H9 (cell line): ENCODE data around the gene SLC23A3. TPM values are rescaled to one million over a fixed set of nuclear protein-coding genes. Genes with fewer than 3 reads are reported as not detected.

Source experiments
- DNase-seq: peaks from one replicate; pipeline ENCODE4 v3.0.0-alpha.2; 2017
- H2AFZ ChIP-seq: one replicate; pipeline ENCODE4 v1.6.1; 2013; ENCODE audit warnings: mild to moderate bottlenecking, low read length, control low read depth, moderate library complexity
- H2AK5ac ChIP-seq: 2 replicates; pipeline ENCODE4 v1.6.1; 2013; ENCODE audit warnings: low read length, control low read depth, mixed read lengths; ENCODE audit not compliant: insufficient read length
- H2BK120ac ChIP-seq: one replicate; pipeline ENCODE4 v1.6.1; 2013; ENCODE audit warnings: low read depth, mild to moderate bottlenecking, low read length, control low read depth, inconsistent platforms; ENCODE audit not compliant: poor library complexity, severe bottlenecking
- H2BK12ac ChIP-seq: 2 replicates; pipeline ENCODE4 v1.6.1; 2013; ENCODE audit warnings: low read length, control low read depth, mixed read lengths, low read depth; ENCODE audit not compliant: insufficient read length
- H2BK15ac ChIP-seq: 2 replicates; pipeline ENCODE4 v1.6.1; 2013; ENCODE audit warnings: low read depth, low read length, control low read depth
- H2BK20ac ChIP-seq: one replicate; pipeline ENCODE4 v1.6.1; 2013; ENCODE audit warnings: low read depth, mild to moderate bottlenecking, low read length, control low read depth, inconsistent platforms; ENCODE audit not compliant: poor library complexity, severe bottlenecking
- H2BK5ac ChIP-seq: 2 replicates; pipeline ENCODE4 v1.6.1; 2013; ENCODE audit warnings: low read length, control low read depth, mixed read lengths; ENCODE audit not compliant: insufficient read length
- H3K14ac ChIP-seq: 2 replicates; pipeline ENCODE4 v1.6.1; 2013; ENCODE audit warnings: low read length, control low read depth; ENCODE audit not compliant: insufficient read depth
- H3K18ac ChIP-seq: 2 replicates; pipeline ENCODE4 v1.6.1; 2013; ENCODE audit warnings: low read depth, mild to moderate bottlenecking, mixed read lengths, low read length, control low read depth; ENCODE audit not compliant: insufficient read length
- H3K23ac ChIP-seq: 2 replicates; pipeline ENCODE4 v1.6.1; 2013; ENCODE audit warnings: low read length, control low read depth, mixed read lengths, low read depth; ENCODE audit not compliant: insufficient read length
- H3K23me2 ChIP-seq: 2 replicates; pipeline ENCODE4 v1.6.1; 2013; ENCODE audit warnings: low read depth, mild to moderate bottlenecking, mixed read lengths, low read length, control low read depth; ENCODE audit not compliant: insufficient read length, poor library complexity, severe bottlenecking
- H3K27ac ChIP-seq: 2 replicates; pipeline ENCODE4 v1.5.1; 2013; ENCODE audit warnings: low read length, control low read depth, mixed read lengths, low read depth; ENCODE audit not compliant: insufficient read length
- H3K27me3 ChIP-seq: 2 replicates; pipeline ENCODE4 v1.6.1; 2013; ENCODE audit warnings: low read length, control low read depth, inconsistent platforms; ENCODE audit not compliant: insufficient read depth
- H3K4ac ChIP-seq: 2 replicates; pipeline ENCODE4 v1.6.1; 2013; ENCODE audit warnings: low read depth, mild to moderate bottlenecking, control low read depth, inconsistent platforms, low read length, moderate library complexity
- H3K4me1 ChIP-seq: 2 replicates; pipeline ENCODE4 v1.6.1; 2013; ENCODE audit warnings: low read length, control low read depth, inconsistent platforms; ENCODE audit not compliant: insufficient read depth
- H3K4me2 ChIP-seq: 2 replicates; pipeline ENCODE4 v1.6.1; 2013; ENCODE audit warnings: low read length, control low read depth, mixed read lengths; ENCODE audit not compliant: insufficient read length, insufficient read depth
- H3K56ac ChIP-seq: 2 replicates; pipeline ENCODE4 v1.6.1; 2013; ENCODE audit warnings: low read depth, mild to moderate bottlenecking, mixed read lengths, low read length, control low read depth; ENCODE audit not compliant: insufficient read length
- H3K79me1 ChIP-seq: 2 replicates; pipeline ENCODE4 v1.6.1; 2013; ENCODE audit warnings: low read depth, mild to moderate bottlenecking, moderate library complexity, low read length, control low read depth, inconsistent platforms; ENCODE audit not compliant: insufficient read depth, poor library complexity, severe bottlenecking
- H3K79me2 ChIP-seq: 2 replicates; pipeline ENCODE4 v1.6.1; 2013; ENCODE audit warnings: low read length, control low read depth, inconsistent platforms; ENCODE audit not compliant: insufficient read depth
- H3K9ac ChIP-seq: 2 replicates; pipeline ENCODE4 v1.6.1; 2013; ENCODE audit warnings: low read length, control low read depth, mixed read lengths; ENCODE audit not compliant: insufficient read length; ENCODE audit errors: extremely low read depth
- H3K9me3 ChIP-seq: one replicate; pipeline ENCODE4 v1.6.1; 2013; ENCODE audit warnings: low read depth, low read length, inconsistent platforms; ENCODE audit not compliant: control insufficient read depth
- H3T11ph ChIP-seq: one replicate; pipeline ENCODE4 v1.6.1; 2013; ENCODE audit warnings: mild to moderate bottlenecking, low read length, control low read depth, inconsistent platforms
- H4K20me1 ChIP-seq: one replicate; pipeline ENCODE4 v1.6.1; 2013; ENCODE audit not compliant: control insufficient read depth, insufficient read length, insufficient read depth
- H4K5ac ChIP-seq: 2 replicates; pipeline ENCODE4 v1.6.1; 2013; ENCODE audit warnings: low read depth, mild to moderate bottlenecking, mixed read lengths, low read length, control low read depth; ENCODE audit not compliant: insufficient read length
- H4K8ac ChIP-seq: replicated peaks from 2 replicates; pipeline ENCODE4 v1.6.1; 2013; ENCODE audit warnings: low read length, control low read depth, mixed read lengths, low read depth; ENCODE audit not compliant: insufficient read length
- H4K91ac ChIP-seq: 2 replicates; pipeline ENCODE4 v1.6.1; 2013; ENCODE audit warnings: low read depth, mild to moderate bottlenecking, moderate library complexity, mixed read lengths, low read length, control low read depth; ENCODE audit not compliant: insufficient read length
- H3K27ac Mint-ChIP-seq, 3 experiments: 2 replicates in 2 of 3; 3 replicates in 1 of 3; pipeline ENCODE4 v1.8.0; 2020 to 2021; ENCODE audit warnings: mixed read lengths in 3 of 3, mild to moderate bottlenecking in 1 of 3, moderate library complexity in 1 of 3
- H3K27me3 Mint-ChIP-seq: 2 replicates; pipeline ENCODE4 v1.8.0; 2021; ENCODE audit warnings: low read depth, mild to moderate bottlenecking, moderate library complexity, mixed read lengths
- H3K36me3 Mint-ChIP-seq, 3 experiments: 2 replicates in 2 of 3; 3 replicates in 1 of 3; pipeline ENCODE4 v1.8.0; 2020 to 2021; ENCODE audit warnings: low read depth in 3 of 3, mixed read lengths in 3 of 3; ENCODE audit not compliant: insufficient read depth in 1 of 3
- H3K4me1 Mint-ChIP-seq, 2 experiments: 2 replicates each; pipeline ENCODE4 v1.8.0; 2020; ENCODE audit warnings: mixed read lengths in 2 of 2
- H3K4me3 Mint-ChIP-seq, 2 experiments: 2 replicates in 1 of 2; 3 replicates in 1 of 2; pipeline ENCODE4 v1.8.0; 2020 to 2021; ENCODE audit warnings: mild to moderate bottlenecking in 2 of 2, mixed read lengths in 2 of 2, moderate library complexity in 1 of 2
- H3K9me3 Mint-ChIP-seq, 2 experiments: 2 replicates in 1 of 2; 3 replicates in 1 of 2; pipeline ENCODE4 v1.8.0; 2020; ENCODE audit warnings: mild to moderate bottlenecking in 2 of 2, mixed read lengths in 2 of 2, moderate library complexity in 1 of 2
- WGBS: extraction: QIAGEN DNeasy Blood & Tissue Kit; methylation state at CpG from one replicate; pipeline ENCODE4 v1.1.7; 2013; ENCODE audit warnings: missing lambda C conversion rate, low lambda C conversion rate, mixed read lengths; ENCODE audit not compliant: insufficient read length; ENCODE audit errors: extremely low coverage; 5-methylcytosine and 5-hydroxymethylcytosine counted together
- total RNA-seq: library from RNA; stranded (reverse); gene quantifications from 2 replicates; pipeline ENCODE4 v1.2.1, GENCODE V29; 2021
- TF ChIP-seq, protein P1 (sequence below): fragments of 200-600 bp; sonication (generic); conservative IDR thresholded peaks from 3 replicates; pipeline ENCODE4 v1.8.0; 2021; ENCODE audit warnings: antibody characterized with exemption, mild to moderate bottlenecking

SLC23A3 gene
- total RNA-seq, 1 experiment from 2014 or later = 1.2 TPM

- Histone ChIP-seq H3K27ac (no peak overlapping the region), H2BK120ac (no peak overlapping the region), H2AFZ (no peak overlapping the region), H3K79me1 (no peaks in the 10 kb centered on the region), H3K4me2 (no peak overlapping the region), H3K23ac (no peak overlapping the region), H3K9ac (no peak overlapping the region), H4K91ac (no peak overlapping the region), H3K14ac (no peak overlapping the region), H3K56ac (no peak overlapping the region), H4K20me1 (no peaks in the 10 kb centered on the region), H2AK5ac (no peak overlapping the region), H2BK5ac (no peak overlapping the region), H4K5ac (no peak overlapping the region), H3K27me3 (no peaks in the 10 kb centered on the region), H2BK20ac (no peak overlapping the region), H3K79me2 (no peaks in the 10 kb centered on the region), H2BK12ac (no peak overlapping the region), H4K8ac (no peak overlapping the region), H3K4ac (no peak overlapping the region), H3K23me2 (peaks cover 20% of the 10 kb centered on the region), H3K9me3 (no peaks in the 10 kb centered on the region), H2BK15ac (no peak overlapping the region), H3K18ac (no peak overlapping the region), H3K4me1 (0 out of 2 replicates have a peak, but pooled peaks cover 3% of the 10 kb centered on the region), H3T11ph (no peak overlapping the region)
- Mint-ChIP-seq H3K9me3 (no peaks in the 10 kb centered on the region; a peak in 2 of 5 replicates), H3K27ac (no peak overlapping the region), H3K36me3 (peaks cover 8 to 27% (median 24%) of the 10 kb centered on the region in 3 experiments), H3K4me1 (peaks cover 15 to 19% of the 10 kb centered on the region in 2 experiments), H3K4me3 (no peak overlapping the region), H3K27me3 (no peaks in the 10 kb centered on the region; the same call in 1 of the 2 replicates)
- no CpG with 5 or more reads among the region's 3 CpGs for WGBS
- DNase-seq = no peak
- TF ChIP-seq, protein P1, sequence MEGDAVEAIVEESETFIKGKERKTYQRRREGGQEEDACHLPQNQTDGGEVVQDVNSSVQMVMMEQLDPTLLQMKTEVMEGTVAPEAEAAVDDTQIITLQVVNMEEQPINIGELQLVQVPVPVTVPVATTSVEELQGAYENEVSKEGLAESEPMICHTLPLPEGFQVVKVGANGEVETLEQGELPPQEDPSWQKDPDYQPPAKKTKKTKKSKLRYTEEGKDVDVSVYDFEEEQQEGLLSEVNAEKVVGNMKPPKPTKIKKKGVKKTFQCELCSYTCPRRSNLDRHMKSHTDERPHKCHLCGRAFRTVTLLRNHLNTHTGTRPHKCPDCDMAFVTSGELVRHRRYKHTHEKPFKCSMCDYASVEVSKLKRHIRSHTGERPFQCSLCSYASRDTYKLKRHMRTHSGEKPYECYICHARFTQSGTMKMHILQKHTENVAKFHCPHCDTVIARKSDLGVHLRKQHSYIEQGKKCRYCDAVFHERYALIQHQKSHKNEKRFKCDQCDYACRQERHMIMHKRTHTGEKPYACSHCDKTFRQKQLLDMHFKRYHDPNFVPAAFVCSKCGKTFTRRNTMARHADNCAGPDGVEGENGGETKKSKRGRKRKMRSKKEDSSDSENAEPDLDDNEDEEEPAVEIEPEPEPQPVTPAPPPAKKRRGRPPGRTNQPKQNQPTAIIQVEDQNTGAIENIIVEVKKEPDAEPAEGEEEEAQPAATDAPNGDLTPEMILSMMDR = no peak
These were observed 4.3 kb upstream of the SLC23A3 start for GRCh38 chr2:219174146-219174545.
